Astrocyte (in vitro differentiated cells and primary cell): ENCODE results near the gene KPNA4. TPM values are rescaled to one million over a fixed set of nuclear protein-coding genes. Genes with fewer than 3 reads are reported as not detected.
A peak's percentile ranks its signal among the peaks of the same experiment; 100 is the strongest.

Source experiments
- DNase-seq: peaks from one replicate; pipeline ENCODE4 v3.0.0-alpha.2; 2010; ENCODE audit warnings: low read depth
- FAIRE-seq: peaks from 2 replicates; lab custom pipeline; 2011; peaks lifted over from hg19 to GRCh38; lab: Jason Lieb, UNC
- H2AFZ ChIP-seq: 2 replicates; pipeline ENCODE4 v1.6.0; 2012; ENCODE audit warnings: low read depth, low read length, inconsistent platforms
- H3K27ac ChIP-seq: 2 replicates; pipeline ENCODE4 v1.5.1; 2011; ENCODE audit warnings: low read depth, low read length, inconsistent platforms
- H3K27me3 ChIP-seq: 2 replicates; pipeline ENCODE4 v1.6.0; 2011; ENCODE audit warnings: low read length, inconsistent platforms; ENCODE audit not compliant: insufficient read depth
- H3K36me3 ChIP-seq: 2 replicates; pipeline ENCODE4 v1.5.1; 2011; ENCODE audit warnings: low read length, inconsistent platforms; ENCODE audit not compliant: insufficient read depth
- H3K4me1 ChIP-seq: 2 replicates; pipeline ENCODE4 v1.5.1; 2011; ENCODE audit warnings: low read length, inconsistent platforms; ENCODE audit not compliant: insufficient read depth
- H3K4me2 ChIP-seq: 2 replicates; pipeline ENCODE4 v1.6.0; 2012; ENCODE audit warnings: low read length, inconsistent platforms
- H3K4me3 ChIP-seq: 2 replicates; pipeline ENCODE4 v1.5.1; 2011; ENCODE audit warnings: low read depth, mild to moderate bottlenecking, low read length, inconsistent platforms; ENCODE audit not compliant: insufficient read depth
- H3K79me2 ChIP-seq: 2 replicates; pipeline ENCODE4 v1.6.0; 2012; ENCODE audit warnings: mild to moderate bottlenecking, low read length, inconsistent platforms; ENCODE audit not compliant: insufficient read depth
- H3K9ac ChIP-seq: 2 replicates; pipeline ENCODE4 v1.6.0; 2012; ENCODE audit warnings: mild to moderate bottlenecking, low read length, inconsistent platforms
- H3K9me3 ChIP-seq: 2 replicates; pipeline ENCODE4 v1.5.1; 2012; ENCODE audit warnings: low read depth, mild to moderate bottlenecking, low read length, inconsistent platforms; ENCODE audit not compliant: insufficient read depth
- H4K20me1 ChIP-seq: 2 replicates; pipeline ENCODE4 v1.6.0; 2012; ENCODE audit warnings: low read length, inconsistent platforms; ENCODE audit not compliant: insufficient read depth
- H3K27ac Mint-ChIP-seq: one replicate; pipeline ENCODE4 v1.8.0; 2021; ENCODE audit warnings: mild to moderate bottlenecking, mixed read lengths; ENCODE audit not compliant: unreplicated experiment
- H3K27me3 Mint-ChIP-seq: one replicate; pipeline ENCODE4 v1.8.0; 2021; ENCODE audit warnings: low read depth, mixed read lengths; ENCODE audit not compliant: unreplicated experiment
- H3K36me3 Mint-ChIP-seq: one replicate; pipeline ENCODE4 v1.8.0; 2021; ENCODE audit warnings: low read depth, mixed read lengths; ENCODE audit not compliant: unreplicated experiment
- H3K4me1 Mint-ChIP-seq: one replicate; pipeline ENCODE4 v1.8.0; 2021; ENCODE audit warnings: low read depth, mixed read lengths; ENCODE audit not compliant: unreplicated experiment
- H3K4me3 Mint-ChIP-seq: one replicate; pipeline ENCODE4 v1.8.0; 2021; ENCODE audit warnings: mild to moderate bottlenecking, moderate library complexity, mixed read lengths; ENCODE audit not compliant: unreplicated experiment
- H3K9me3 Mint-ChIP-seq: one replicate; pipeline ENCODE4 v1.8.0; 2021; ENCODE audit warnings: mild to moderate bottlenecking, mixed read lengths; ENCODE audit not compliant: unreplicated experiment
- EZH2 ChIP-seq: IDR thresholded peaks from 2 replicates; pipeline ENCODE4 v1.6.1; 2012; ENCODE audit warnings: mild to moderate bottlenecking, low read length, inconsistent platforms; ENCODE audit not compliant: insufficient read depth
- total RNA-seq: library from RNA; stranded (reverse); gene quantifications from 2 replicates; pipeline ENCODE4 v1.2.1, GENCODE V29; 2021
- TF ChIP-seq, protein P1 (sequence below): IDR thresholded peaks from 2 replicates; pipeline ENCODE4 v1.5.1; 2011; ENCODE audit warnings: low read depth, mild to moderate bottlenecking, inconsistent platforms, low read length, moderate library complexity; ENCODE audit not compliant: insufficient read depth

KPNA4 gene
- total RNA-seq, 1 donor from 2014 or later: 105 TPM

DNA sequence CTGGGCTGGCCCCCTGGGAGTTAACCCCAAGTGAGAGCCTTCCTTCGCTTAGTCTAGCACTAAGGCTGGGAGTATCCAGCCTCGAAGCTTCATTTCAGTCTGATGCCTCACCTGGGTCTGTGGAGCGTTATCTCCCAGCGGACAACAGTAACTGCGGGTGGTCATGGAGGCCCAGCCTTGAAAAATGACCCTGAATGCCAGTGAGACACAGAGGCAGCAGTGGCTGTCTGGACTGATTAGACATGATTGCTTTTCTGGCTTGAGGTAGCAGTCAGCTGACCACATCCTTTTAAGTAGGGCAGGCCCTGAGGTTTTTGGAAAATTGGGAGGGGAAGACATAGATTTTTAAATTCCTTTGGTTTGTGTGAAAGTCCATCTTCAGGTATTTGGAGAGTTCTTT, 87.6 kb downstream of the KPNA4 start:
- no peak overlapping the region for H3K27ac Mint-ChIP-seq
- no peak overlapping the region for H2AFZ ChIP-seq
- H3K4me3 Mint-ChIP-seq: no peak overlapping the region
- peak overlapping the region; percentile 44 for H3K27ac ChIP-seq
- no peaks in the 10 kb centered on the region for H3K27me3 ChIP-seq
- no peaks in the 10 kb centered on the region for H3K27me3 Mint-ChIP-seq
- H4K20me1 ChIP-seq: no peaks in the 10 kb centered on the region
- H3K4me3 ChIP-seq: no peak overlapping the region
- peak overlapping the region; percentile 30 for H3K9ac ChIP-seq
- peaks cover 3% of the 10 kb centered on the region for H3K36me3 Mint-ChIP-seq
- TF ChIP-seq, protein P1, sequence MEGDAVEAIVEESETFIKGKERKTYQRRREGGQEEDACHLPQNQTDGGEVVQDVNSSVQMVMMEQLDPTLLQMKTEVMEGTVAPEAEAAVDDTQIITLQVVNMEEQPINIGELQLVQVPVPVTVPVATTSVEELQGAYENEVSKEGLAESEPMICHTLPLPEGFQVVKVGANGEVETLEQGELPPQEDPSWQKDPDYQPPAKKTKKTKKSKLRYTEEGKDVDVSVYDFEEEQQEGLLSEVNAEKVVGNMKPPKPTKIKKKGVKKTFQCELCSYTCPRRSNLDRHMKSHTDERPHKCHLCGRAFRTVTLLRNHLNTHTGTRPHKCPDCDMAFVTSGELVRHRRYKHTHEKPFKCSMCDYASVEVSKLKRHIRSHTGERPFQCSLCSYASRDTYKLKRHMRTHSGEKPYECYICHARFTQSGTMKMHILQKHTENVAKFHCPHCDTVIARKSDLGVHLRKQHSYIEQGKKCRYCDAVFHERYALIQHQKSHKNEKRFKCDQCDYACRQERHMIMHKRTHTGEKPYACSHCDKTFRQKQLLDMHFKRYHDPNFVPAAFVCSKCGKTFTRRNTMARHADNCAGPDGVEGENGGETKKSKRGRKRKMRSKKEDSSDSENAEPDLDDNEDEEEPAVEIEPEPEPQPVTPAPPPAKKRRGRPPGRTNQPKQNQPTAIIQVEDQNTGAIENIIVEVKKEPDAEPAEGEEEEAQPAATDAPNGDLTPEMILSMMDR: no peak
- no peak for TF ChIP-seq EZH2
- peak; percentile 76 for DNase-seq
- peaks cover 13% of the 10 kb centered on the region for H3K4me1 Mint-ChIP-seq
- no peaks in the 10 kb centered on the region for H3K9me3 Mint-ChIP-seq
- H3K79me2 ChIP-seq: no peaks in the 10 kb centered on the region
- no peaks in the 10 kb centered on the region for H3K36me3 ChIP-seq
- peak overlapping the region; percentile 62 for H3K4me2 ChIP-seq
- no peak for FAIRE-seq
- H3K4me1 ChIP-seq: peaks cover 39% of the 10 kb centered on the region
- H3K9me3 ChIP-seq: no peaks in the 10 kb centered on the region

DNA sequence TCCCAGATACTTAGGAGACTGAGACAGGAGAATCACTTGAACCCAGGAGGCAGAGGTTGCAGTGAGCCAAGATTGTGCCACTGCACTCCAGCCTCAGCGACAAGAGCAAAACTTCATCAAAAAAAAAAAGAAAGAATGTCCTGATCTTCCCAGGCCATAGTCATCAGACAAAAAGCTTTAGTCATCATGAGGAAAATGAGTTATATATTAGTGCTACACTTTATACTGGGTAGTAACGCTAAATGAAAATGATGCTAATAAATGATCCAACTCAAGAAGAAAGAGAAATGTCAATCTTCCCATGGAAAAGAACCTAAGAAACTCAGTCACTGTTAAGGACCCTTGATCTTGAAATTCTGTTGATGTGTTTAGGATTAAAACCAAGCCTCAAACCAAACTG, 89.5 kb downstream of the KPNA4 start:
- Histone ChIP-seq H3K9me3 (peaks cover 2% of the 10 kb centered on the region), H3K27me3 (no peaks in the 10 kb centered on the region), H3K4me3 (no peak overlapping the region), H3K4me2 (no peak overlapping the region), H3K27ac (no peak overlapping the region), H3K36me3 (no peaks in the 10 kb centered on the region), H2AFZ (no peak overlapping the region), H3K9ac (no peak overlapping the region), H3K4me1 (peaks cover 48% of the 10 kb centered on the region), H3K79me2 (no peaks in the 10 kb centered on the region), H4K20me1 (no peaks in the 10 kb centered on the region)
- Mint-ChIP-seq H3K27me3 (no peaks in the 10 kb centered on the region), H3K27ac (no peak overlapping the region), H3K9me3 (peaks cover 7% of the 10 kb centered on the region), H3K4me3 (no peak overlapping the region), H3K36me3 (peaks cover under 1% of the 10 kb centered on the region), H3K4me1 (peaks cover 9% of the 10 kb centered on the region)
- FAIRE-seq (no peak), DNase-seq (no peak)
- TF ChIP-seq, protein P1: no peak
- TF ChIP-seq EZH2: no peak

DNA sequence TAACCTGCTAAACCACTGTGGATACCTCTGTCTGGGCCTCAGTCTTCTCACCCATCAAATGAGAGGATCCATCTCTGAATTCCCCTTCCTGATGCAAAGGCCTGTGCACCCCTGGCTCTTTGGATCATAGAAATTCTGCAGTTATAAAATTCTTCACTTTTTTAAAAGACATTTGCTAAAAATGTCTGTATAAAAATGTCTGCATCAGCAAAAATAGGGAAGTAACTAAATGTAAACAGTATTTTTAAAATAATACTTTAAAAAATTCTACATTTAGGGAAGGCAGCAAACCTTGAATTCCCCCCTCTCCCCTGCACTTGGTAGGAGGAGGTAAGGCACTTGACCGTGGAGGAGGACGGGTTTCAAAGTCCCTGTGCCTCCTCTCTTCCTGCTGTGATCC, 90.2 kb downstream of the KPNA4 start:
- H3K9me3 Mint-ChIP-seq: peaks cover 13% of the 10 kb centered on the region
- no peak for FAIRE-seq
- H3K9me3 ChIP-seq: peaks cover 8% of the 10 kb centered on the region
- H3K4me3 ChIP-seq: no peak overlapping the region
- no peaks in the 10 kb centered on the region for H3K27me3 Mint-ChIP-seq
- peak overlapping the region; percentile 79 for H3K4me2 ChIP-seq
- no peaks in the 10 kb centered on the region for H3K36me3 ChIP-seq
- no peak for DNase-seq
- no peaks in the 10 kb centered on the region for H3K27me3 ChIP-seq
- H4K20me1 ChIP-seq: no peaks in the 10 kb centered on the region
- no peaks in the 10 kb centered on the region for H3K79me2 ChIP-seq
- peaks cover 8% of the 10 kb centered on the region for H3K4me1 Mint-ChIP-seq
- H3K9ac ChIP-seq: peak overlapping the region; percentile 47
- no peak overlapping the region for H2AFZ ChIP-seq
- no peak overlapping the region for H3K27ac Mint-ChIP-seq
- H3K4me1 ChIP-seq: peaks cover 48% of the 10 kb centered on the region
- H3K27ac ChIP-seq: peak overlapping the region; percentile 87
- no peak for TF ChIP-seq EZH2
- TF ChIP-seq, protein P1: no peak
- no peaks in the 10 kb centered on the region for H3K36me3 Mint-ChIP-seq
- no peak overlapping the region for H3K4me3 Mint-ChIP-seq
